Measurements from ENCODE around the gene METRNL. TPM values are rescaled to one million over a fixed set of nuclear protein-coding genes. Genes with fewer than 3 reads are reported as not detected.
A peak's percentile ranks its signal among the peaks of the same experiment; 100 is the strongest.

The METRNL gene
- total RNA-seq, 2 experiments from 2014 or later: 16.9 to 23.3 TPM

GRCh38 chr17:83079766-83080578, 563 bp downstream of the METRNL start:
- H2AFZ ChIP-seq (ENCODE audit: low read length): no peak overlapping the region
- no peaks in the 10 kb centered on the region for H3K9me3 ChIP-seq (ENCODE audit: low read length)
- no peaks in the 10 kb centered on the region for H3K79me2 ChIP-seq (ENCODE audit: insufficient read depth, low read depth, low read length)
- peaks cover 34% of the 10 kb centered on the region for H3K4me1 ChIP-seq (ENCODE audit: insufficient read depth, low read length, poor library complexity, severe bottlenecking)
- peak overlapping the region; percentile 64 for H3K4me3 ChIP-seq (ENCODE audit: low read depth, low read length, poor library complexity, severe bottlenecking)
- ChIA-PET CTCF (ENCODE audit: unreplicated experiment) (no interaction called here), POLR2A (no interaction called here)
- intact Hi-C loops (cut with micrococcal nuclease; ENCODE audit: unreplicated experiment): loop anchor here (2.0 to 5.0 kb wide), 2 partner anchors 21 to 163 kb away; no protein-coding TSS in a partner anchor
- TF ChIP-seq EZH2phosphoT487 (IDR thresholded peaks at IDR 0.05; ENCODE audit: borderline replicate concordance, low read depth, low read length): no peak
- no TSS peak for BruUV-seq (replicated peaks)
- no peaks in the 10 kb centered on the region for H4K20me1 ChIP-seq (ENCODE audit: insufficient read depth, low read length)
- no peaks in the 10 kb centered on the region for H3K9me2 ChIP-seq (ENCODE audit: insufficient read depth, low read length)
- H3K4me2 ChIP-seq (ENCODE audit: low read length): peak overlapping the region; percentile 82
- H3K36me3 ChIP-seq (ENCODE audit: insufficient read depth, low read length): no peaks in the 10 kb centered on the region
- DNase-seq (ENCODE audit: low spot score): peak; percentile 41
- H3K27ac ChIP-seq (ENCODE audit: low read depth, low read length, poor library complexity, severe bottlenecking): no peak overlapping the region

- peak overlapping the region; percentile 82 for H3K4me2 ChIP-seq (ENCODE audit: low read length)
- intact Hi-C loops (cut with micrococcal nuclease; ENCODE audit: unreplicated experiment): loop anchor here (2.0 to 5.0 kb wide), 2 partner anchors 20 to 163 kb away; no protein-coding TSS in a partner anchor
Measured at GRCh38 chr17:83080579-83080857, 1.1 kb downstream of the METRNL start.

More at GRCh38 chr17:83080579-83080857, 1.1 kb downstream of the METRNL start:
- no TSS peak for BruUV-seq (replicated peaks)
- ChIA-PET CTCF (ENCODE audit: unreplicated experiment) (no interaction called here), POLR2A (no interaction called here)
- Histone ChIP-seq H3K36me3 (ENCODE audit: insufficient read depth, low read length) (no peaks in the 10 kb centered on the region), H4K20me1 (ENCODE audit: insufficient read depth, low read length) (no peaks in the 10 kb centered on the region), H3K9me3 (ENCODE audit: low read length) (no peaks in the 10 kb centered on the region), H3K4me1 (ENCODE audit: insufficient read depth, low read length, poor library complexity, severe bottlenecking) (peaks cover 34% of the 10 kb centered on the region), H3K4me3 (ENCODE audit: low read depth, low read length, poor library complexity, severe bottlenecking) (peak overlapping the region; percentile 64), H3K79me2 (ENCODE audit: insufficient read depth, low read depth, low read length) (no peaks in the 10 kb centered on the region), H3K9me2 (ENCODE audit: insufficient read depth, low read length) (no peaks in the 10 kb centered on the region), H2AFZ (ENCODE audit: low read length) (no peak overlapping the region), H3K27ac (ENCODE audit: low read depth, low read length, poor library complexity, severe bottlenecking) (no peak overlapping the region)
- DNase-seq (ENCODE audit: low spot score): no peak
- TF ChIP-seq CTCF (conservative IDR thresholded peaks at IDR 0.05; ENCODE audit: low read length) (no peak), EZH2phosphoT487 (IDR thresholded peaks at IDR 0.05; ENCODE audit: borderline replicate concordance, low read depth, low read length) (no peak)

Measured in OCI-LY7 (cell line).